H1 (cell line): Measurements from ENCODE around the gene LNPK. TPM values are rescaled to one million over a fixed set of nuclear protein-coding genes. Genes with fewer than 3 reads are reported as not detected.

Experiments
- CTCF ChIA-PET: fragments of 300-600 bp; sonication (Branson Sonifier 250); formaldehyde crosslinking; loops from one replicate; lab custom pipeline; 2021; ENCODE audit not compliant: partially characterized antibody; lab: Charles Lee
- POLR2A ChIA-PET: fragments of 300-600 bp; sonication (Branson Sonifier 250); formaldehyde crosslinking; loops from one replicate; lab custom pipeline; 2021; ENCODE audit warnings: inconsistent platforms; ENCODE audit not compliant: partially characterized antibody; lab: Charles Lee
- DNase-seq, 2 experiments: peaks; one replicate each; pipeline versions ENCODE4 v3.0.0 to v3.0.0-alpha.2; 2010 to 2022; ENCODE audit warnings: low spot score in 2 of 2, low read depth in 1 of 2, mixed read lengths in 1 of 2
- FAIRE-seq: peaks from 2 replicates; lab custom pipeline; 2011; peaks lifted over from hg19 to GRCh38; lab: Jason Lieb, UNC
- H2AFZ ChIP-seq: 2 replicates; pipeline ENCODE4 v1.8.1; 2012; ENCODE audit warnings: low read length, inconsistent platforms
- H2AK5ac ChIP-seq: 2 replicates; pipeline ENCODE4 v1.6.1; 2013; ENCODE audit warnings: low read depth, low read length
- H2BK120ac ChIP-seq: replicated peaks from 2 replicates; pipeline ENCODE3; 2013; ENCODE audit warnings: low read depth, low read length, inconsistent platforms
- H2BK12ac ChIP-seq: 2 replicates; pipeline ENCODE4 v1.6.1; 2013; ENCODE audit warnings: low read depth, low read length
- H2BK15ac ChIP-seq: 2 replicates; pipeline ENCODE4 v1.6.1; 2013; ENCODE audit warnings: low read length
- H2BK20ac ChIP-seq: 2 replicates; pipeline ENCODE4 v1.6.1; 2013; ENCODE audit warnings: low read length
- H2BK5ac ChIP-seq: 2 replicates; pipeline ENCODE4 v1.6.1; 2013; ENCODE audit warnings: low read depth, low read length
- H3K14ac ChIP-seq: 2 replicates; pipeline ENCODE4 v1.6.1; 2013; ENCODE audit warnings: inconsistent platforms; ENCODE audit not compliant: insufficient read length
- H3K18ac ChIP-seq: 2 replicates; pipeline ENCODE4 v1.6.1; 2013; ENCODE audit warnings: low read length; ENCODE audit errors: extremely low read depth
- H3K23ac ChIP-seq: 2 replicates; pipeline ENCODE4 v1.6.1; 2013; ENCODE audit warnings: inconsistent platforms; ENCODE audit not compliant: insufficient read length
- H3K23me2 ChIP-seq: 2 replicates; pipeline ENCODE4 v1.6.1; 2013; ENCODE audit warnings: low read depth, low read length
- H3K27ac ChIP-seq: 2 replicates; pipeline ENCODE4 v1.6.1; 2011; ENCODE audit warnings: low read depth, low read length, inconsistent platforms
- H3K27me3 ChIP-seq, 4 experiments: replicated peaks in 1 of 4; 1 replicate in 1 of 4; 2 replicates in 3 of 4; pipeline versions ENCODE4 v1.6.1 to v1.8.1; 2011 to 2013; ENCODE audit warnings: low read length in 3 of 4, mild to moderate bottlenecking in 3 of 4, inconsistent platforms in 2 of 4, mixed read lengths in 2 of 4, moderate library complexity in 1 of 4; ENCODE audit not compliant: control insufficient read depth in 3 of 4, insufficient read depth in 3 of 4; ENCODE audit errors: extremely low read depth in 1 of 4
- H3K36me3 ChIP-seq, 4 experiments: 2 replicates each; pipeline versions ENCODE4 v1.6.1 to v1.8.1; 2011 to 2013; ENCODE audit warnings: mild to moderate bottlenecking in 4 of 4, low read length in 3 of 4, moderate library complexity in 2 of 4, control low read depth in 1 of 4, inconsistent platforms in 1 of 4; ENCODE audit not compliant: insufficient read depth in 4 of 4, control insufficient read depth in 2 of 4
- H3K4ac ChIP-seq: replicated peaks from 2 replicates; pipeline ENCODE3; 2013; ENCODE audit warnings: low read length, low read depth, mixed read lengths, inconsistent platforms; ENCODE audit not compliant: insufficient read length
- H3K4me1 ChIP-seq, 4 experiments: replicated peaks in 1 of 4; 1 replicate in 1 of 4; 2 replicates in 3 of 4; pipeline versions ENCODE4 v1.6.1 to v1.8.1; 2011 to 2013; ENCODE audit warnings: low read length in 3 of 4, inconsistent platforms in 2 of 4, mixed read lengths in 1 of 4; ENCODE audit not compliant: insufficient read depth in 4 of 4, control insufficient read depth in 3 of 4
- H3K4me2 ChIP-seq, 2 experiments: 2 replicates each; pipeline versions ENCODE4 v1.6.1 to v1.8.1; 2011 to 2013; ENCODE audit warnings: low read depth in 2 of 2, low read length in 2 of 2, control low read depth in 1 of 2, inconsistent platforms in 1 of 2, mild to moderate bottlenecking in 1 of 2; ENCODE audit not compliant: insufficient read depth in 1 of 2
- H3K4me3 ChIP-seq, 4 experiments: fragments of 200-600, 300-600 bp in 1 of 4; sonication (generic), shearing (Covaris generic), sonication (Bioruptor Twin) in 1 of 4; 2 replicates each; pipeline versions ENCODE4 v1.5.1 to v1.8.1; 2011 to 2016; ENCODE audit warnings: low read length in 4 of 4, low read depth in 3 of 4, control low read depth in 2 of 4, inconsistent platforms in 2 of 4, mild to moderate bottlenecking in 2 of 4, mixed read lengths in 1 of 4, moderate library complexity in 1 of 4; ENCODE audit not compliant: insufficient read depth in 2 of 4; ENCODE audit errors: extremely low read depth in 1 of 4
- H3K56ac ChIP-seq: replicated peaks from 2 replicates; pipeline ENCODE3; 2013; ENCODE audit warnings: low read depth, mild to moderate bottlenecking, mixed read lengths, low read length, inconsistent platforms; ENCODE audit not compliant: insufficient read length
- H3K79me1 ChIP-seq: 2 replicates; pipeline ENCODE4 v1.6.1; 2013; ENCODE audit warnings: low read depth, low read length, control low read depth
- H3K79me2 ChIP-seq, 2 experiments: 2 replicates each; pipeline versions ENCODE4 v1.6.1 to v1.8.1; 2012 to 2013; ENCODE audit warnings: low read length in 2 of 2, mild to moderate bottlenecking in 2 of 2, inconsistent platforms in 1 of 2; ENCODE audit not compliant: insufficient read depth in 2 of 2, control insufficient read depth in 1 of 2
- H3K9ac ChIP-seq, 4 experiments: replicated peaks in 1 of 4; 1 replicate in 1 of 4; 2 replicates in 3 of 4; pipeline versions ENCODE4 v1.6.1 to v1.8.1; 2011 to 2013; ENCODE audit warnings: low read depth in 3 of 4, low read length in 3 of 4, control low read depth in 2 of 4, mild to moderate bottlenecking in 2 of 4, moderate library complexity in 2 of 4, inconsistent platforms in 1 of 4; ENCODE audit errors: extremely low read depth in 1 of 4
- H3K9me3 ChIP-seq, 2 experiments: 2 replicates each; pipeline versions ENCODE4 v1.6.1 to v1.8.1; 2012 to 2013; ENCODE audit warnings: mild to moderate bottlenecking in 2 of 2, moderate library complexity in 2 of 2, control low read depth in 1 of 2, inconsistent platforms in 1 of 2, low read depth in 1 of 2, low read length in 1 of 2, mixed read lengths in 1 of 2; ENCODE audit not compliant: insufficient read depth in 2 of 2
- H4K20me1 ChIP-seq, 2 experiments: replicated peaks in 1 of 2; 2 replicates each; pipeline versions ENCODE3 to v1.8.1; 2011 to 2013; ENCODE audit warnings: inconsistent platforms in 2 of 2, low read length in 2 of 2, mild to moderate bottlenecking in 1 of 2; ENCODE audit not compliant: insufficient read depth in 2 of 2, control insufficient read depth in 1 of 2
- H4K5ac ChIP-seq: 2 replicates; pipeline ENCODE4 v1.6.1; 2013; ENCODE audit warnings: low read length, low read depth, mixed read lengths, inconsistent platforms; ENCODE audit not compliant: insufficient read length
- H4K8ac ChIP-seq: 2 replicates; pipeline ENCODE4 v1.8.0; 2013; ENCODE audit warnings: mild to moderate bottlenecking, moderate library complexity, low read length, inconsistent platforms; ENCODE audit not compliant: insufficient read depth; ENCODE audit errors: extremely low read depth
- H4K91ac ChIP-seq: replicated peaks from 2 replicates; pipeline ENCODE3; 2013; ENCODE audit warnings: low read length, mixed read lengths, inconsistent platforms; ENCODE audit not compliant: insufficient read length
- ASH2L ChIP-seq: fragments of 200-600, 300-600 bp; sonication (generic); IDR thresholded peaks from one replicate; pipeline ENCODE4 v1.7.1; 2017; ENCODE audit warnings: low read length
- BRCA1 ChIP-seq: IDR thresholded peaks from 2 replicates; pipeline ENCODE4 v1.6.1; 2012; ENCODE audit warnings: low read depth, low read length, improper control_type of control experiment
- GABPA ChIP-seq: IDR thresholded peaks from 2 replicates; pipeline ENCODE4 v1.6.1; 2011; ENCODE audit warnings: mild to moderate bottlenecking, low read length, moderate library complexity, borderline replicate concordance; ENCODE audit not compliant: insufficient read depth
- KDM5A ChIP-seq: fragments of 200-600 bp; IDR thresholded peaks from 2 replicates; pipeline ENCODE4 v1.7.1; 2012; ENCODE audit warnings: mild to moderate bottlenecking, low read length, inconsistent platforms, mixed read lengths
- TEAD4 ChIP-seq: IDR thresholded peaks from 2 replicates; pipeline ENCODE4 v1.6.1; 2012; ENCODE audit warnings: low read depth, low read length, inconsistent platforms, mixed read lengths
- ZNF274 ChIP-seq: IDR thresholded peaks from 2 replicates; pipeline ENCODE4 v1.7.0; 2012; ENCODE audit warnings: low read length, borderline replicate concordance; ENCODE audit errors: extremely low read depth
- WGBS, 2 experiments: shearing (Covaris generic) in 1 of 2; methylation state at CpG; one replicate each; pipeline versions ENCODE4 v1.1.6 to v1.1.7; 2013 to 2015; ENCODE audit warnings: low lambda C conversion rate in 2 of 2, mixed read lengths in 2 of 2, inconsistent platforms in 1 of 2, low coverage in 1 of 2, missing lambda C conversion rate in 1 of 2; ENCODE audit not compliant: insufficient replicate concordance in 2 of 2, insufficient coverage in 1 of 2, insufficient read length in 1 of 2; ENCODE audit errors: extremely low coverage in 1 of 2, missing lambda C conversion rate in 1 of 2; 5-methylcytosine and 5-hydroxymethylcytosine counted together
- long read RNA-seq, 2 experiments: library from RNA in 1 of 2; library from capped mRNA in 1 of 2; stranded (forward); transcript quantifications; one replicate each; pipeline ENCODE4 v2.0.0, GENCODE V29; 2021; ENCODE audit warnings: inconsistent platforms in 1 of 2
- polyA minus RNA-seq, 3 experiments: library from RNA; depleted of rRNA, polyadenylated mRNA; stranded (reverse); fragments of >200 nt; gene quantifications; 1 replicate in 2 of 3; 2 replicates in 1 of 3; pipeline ENCODE4 v1.2.3, GENCODE V29; 2011
- polyA plus RNA-seq, 7 experiments: library from polyadenylated mRNA; depleted of rRNA in 3 of 7; stranded (reverse) in 5 of 7; unstranded in 2 of 7; fragments of >200 nt in 5 of 7; fragments of 200-250 nt in 2 of 7; gene quantifications; 1 replicate in 5 of 7; 2 replicates in 1 of 7; 4 replicates in 1 of 7; pipeline versions ENCODE4 v1.2.1 to v1.2.3, GENCODE V29; 2011 to 2013; ENCODE audit warnings: missing spikeins in 2 of 7, mixed read lengths in 2 of 7
- total RNA-seq: library from RNA; stranded (reverse); fragmentation: NEBNext Ultra II Directional; extraction: Animal tissue kit (Norgen Biotek cat#: 25700); gene quantifications from 2 replicates; pipeline ENCODE4 v1.2.1, GENCODE V29; 2021

The LNPK gene, protein sequence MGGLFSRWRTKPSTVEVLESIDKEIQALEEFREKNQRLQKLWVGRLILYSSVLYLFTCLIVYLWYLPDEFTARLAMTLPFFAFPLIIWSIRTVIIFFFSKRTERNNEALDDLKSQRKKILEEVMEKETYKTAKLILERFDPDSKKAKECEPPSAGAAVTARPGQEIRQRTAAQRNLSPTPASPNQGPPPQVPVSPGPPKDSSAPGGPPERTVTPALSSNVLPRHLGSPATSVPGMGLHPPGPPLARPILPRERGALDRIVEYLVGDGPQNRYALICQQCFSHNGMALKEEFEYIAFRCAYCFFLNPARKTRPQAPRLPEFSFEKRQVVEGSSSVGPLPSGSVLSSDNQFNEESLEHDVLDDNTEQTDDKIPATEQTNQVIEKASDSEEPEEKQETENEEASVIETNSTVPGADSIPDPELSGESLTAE
- total RNA-seq = 10.3 and 11.8 TPM in 2 replicates
- polyA plus RNA-seq (2011; rRNA removed) = 2.2 and 3.1 TPM in 2 replicates
- polyA plus RNA-seq (2011; cell fraction: cytosol; rRNA removed) = 4.3 TPM
- polyA plus RNA-seq (2011; cell fraction: nucleus; rRNA removed) = 2.1 TPM
- 2.7 to 4.8 TPM (median 3.4 TPM) in 4 replicates for polyA plus RNA-seq (2012, experiment 1 of 2)
- polyA plus RNA-seq (2012, experiment 2 of 2) = 0.17 TPM
- polyA plus RNA-seq (2013, experiment 1 of 2) = 5.4 TPM
- 6.8 TPM for polyA plus RNA-seq (2013, experiment 2 of 2)
- 8.5 and 13.8 TPM in 2 replicates for polyA minus RNA-seq (2011; rRNA and poly(A)+ RNA removed)
- 8.1 TPM for polyA minus RNA-seq (2011; cell fraction: cytosol; rRNA and poly(A)+ RNA removed)
- 13.6 TPM for polyA minus RNA-seq (2011; cell fraction: nucleus; rRNA and poly(A)+ RNA removed)
- long read RNA-seq, experiment 1, full-length matches to known transcripts = 2 of 7 reads
- long read RNA-seq, experiment 1, partial matches to known transcripts = 1 of 7 reads
- long read RNA-seq, experiment 1, other reads (novel, unspliced or antisense) = 4 of 7 reads
- long read RNA-seq, experiment 2, full-length matches to known transcripts = 4 of 7 reads
- long read RNA-seq, experiment 2, partial matches to known transcripts = 1 of 7 reads
- long read RNA-seq, experiment 2, other reads (novel, unspliced or antisense) = 2 of 7 reads

DNA sequence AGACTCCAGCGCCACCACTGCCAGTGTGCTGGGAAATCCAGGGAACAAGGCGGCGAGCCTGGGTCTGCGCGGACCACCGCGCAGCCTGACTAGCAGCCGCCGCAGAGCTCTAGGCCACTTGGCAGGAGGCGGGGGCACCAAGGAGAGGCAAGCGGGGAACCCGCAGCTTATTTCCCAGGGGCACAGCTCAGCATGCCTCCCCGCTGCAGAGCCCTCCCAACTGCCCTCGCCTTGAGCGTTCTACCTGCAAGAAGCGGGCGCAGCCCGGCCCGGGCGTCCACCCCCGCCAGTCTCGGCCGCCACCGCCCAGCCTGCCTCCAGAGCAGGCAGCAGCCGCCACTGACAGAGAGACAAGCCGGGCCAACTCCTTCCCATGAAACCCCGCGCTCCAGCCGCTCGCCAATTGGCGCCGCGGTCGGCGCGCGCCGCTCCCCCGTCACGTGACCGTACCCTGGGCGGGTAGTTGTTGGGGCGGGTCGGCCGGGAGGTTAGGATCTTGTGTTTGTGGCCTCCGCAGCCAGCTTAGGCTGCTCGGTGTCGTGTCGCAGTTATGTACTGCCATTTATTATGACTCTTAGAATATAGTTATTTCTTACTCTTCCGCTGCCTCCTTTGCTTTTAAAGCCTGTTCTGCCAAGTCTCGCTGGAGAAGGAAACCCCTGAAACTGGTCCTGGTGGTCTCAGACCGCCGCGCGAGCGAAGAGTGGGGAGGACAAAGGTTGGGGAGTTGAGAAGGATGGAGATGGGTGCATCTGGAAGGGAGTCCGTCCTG is at the start of gene LNPK:
Gene LNPK (minus strand): TSS at position 352 of the 772 bp plus-strand sequence. CDS start 6,683 bp downstream, outside the sequence.
- H3K9ac ChIP-seq = peak within 1 kb of the TSS; percentile 38 to 86 (median 49)
- H3K56ac ChIP-seq = no peak within 1 kb of the TSS
- H3K4ac ChIP-seq = no peak within 1 kb of the TSS
- H3K23ac ChIP-seq = no peak within 1 kb of the TSS
- no peak within 1 kb of the TSS for H2BK120ac ChIP-seq
- H3K4me3 ChIP-seq = peak within 1 kb of the TSS; percentile 60 to 89 (median 74)
- CTCF ChIA-PET = interaction anchor here (0.8 to 2.3 kb wide), 9 partner anchors 15 to 635 kb away, joined by 3 to 12 read pairs (median 4); no protein-coding TSS in a partner anchor
- POLR2A ChIA-PET = interaction anchor here (0.9 to 1.0 kb wide), 2 partner anchors 7 to 12 kb away, joined by 3 to 6 read pairs; no protein-coding TSS in a partner anchor
- no peaks in the 10 kb centered on the region for H3K9me3 ChIP-seq
- no peak within 1 kb of the TSS for H2BK5ac ChIP-seq
- peaks cover 0 to 10% (median 5%) of the 10 kb centered on the region in 4 experiments; a peak in 5 of 7 replicates for H3K4me1 ChIP-seq
- H4K20me1 ChIP-seq = no peaks in the 10 kb centered on the region
- no peak within 1 kb of the TSS for H3K27ac ChIP-seq
- no peak within 1 kb of the TSS for H3K14ac ChIP-seq
- H2BK12ac ChIP-seq = peak within 1 kb of the TSS; percentile 31; the same call in 1 of the 2 replicates
- peak within 1 kb of the TSS; percentile 84 for H2AFZ ChIP-seq
- H4K8ac ChIP-seq = peak within 1 kb of the TSS; percentile 90; the same call in 1 of the 2 replicates
- no peaks in the 10 kb centered on the region for H3K36me3 ChIP-seq
- DNase-seq (peak; percentile 65 to 95), FAIRE-seq (no peak)
- peak within 1 kb of the TSS; percentile 78 to 95 for H3K4me2 ChIP-seq
- no peaks in the 10 kb centered on the region for H3K79me1 ChIP-seq
- no peak within 1 kb of the TSS for H2BK20ac ChIP-seq
- peaks cover 0 to 17% of the 10 kb centered on the region in 2 experiments; a peak in 1 of 4 replicates for H3K79me2 ChIP-seq
- no peak within 1 kb of the TSS for H4K5ac ChIP-seq
- no peak within 1 kb of the TSS for H4K91ac ChIP-seq
- H3K18ac ChIP-seq = peak within 1 kb of the TSS; percentile 71
- no peak within 1 kb of the TSS for H2AK5ac ChIP-seq
- 0 out of 2 replicates have a peak within 1 kb of the TSS, but pooled peaks have one; percentile 31 for H2BK15ac ChIP-seq
- H3K23me2 ChIP-seq = peaks cover 11% of the 10 kb centered on the region
- WGBS, 2 experiments = 2% methylated on average over 49 of the region's 57 CpGs; no CpG with 5 or more reads in 1 of the 2 experiments
- peaks cover 0 to 9% (median 5%) of the 10 kb centered on the region in 4 experiments; a peak in 5 of 7 replicates for H3K27me3 ChIP-seq
- TF ChIP-seq GABPA = no peak
- TF ChIP-seq BRCA1 = no peak
- TF ChIP-seq KDM5A = no peak
- TF ChIP-seq TEAD4 = no peak
- TF ChIP-seq ZNF274 = no peak
- peak; percentile 85 for TF ChIP-seq ASH2L
